ENCODE measurements around the gene PNPLA1.

The PNPLA1 gene

DNA sequence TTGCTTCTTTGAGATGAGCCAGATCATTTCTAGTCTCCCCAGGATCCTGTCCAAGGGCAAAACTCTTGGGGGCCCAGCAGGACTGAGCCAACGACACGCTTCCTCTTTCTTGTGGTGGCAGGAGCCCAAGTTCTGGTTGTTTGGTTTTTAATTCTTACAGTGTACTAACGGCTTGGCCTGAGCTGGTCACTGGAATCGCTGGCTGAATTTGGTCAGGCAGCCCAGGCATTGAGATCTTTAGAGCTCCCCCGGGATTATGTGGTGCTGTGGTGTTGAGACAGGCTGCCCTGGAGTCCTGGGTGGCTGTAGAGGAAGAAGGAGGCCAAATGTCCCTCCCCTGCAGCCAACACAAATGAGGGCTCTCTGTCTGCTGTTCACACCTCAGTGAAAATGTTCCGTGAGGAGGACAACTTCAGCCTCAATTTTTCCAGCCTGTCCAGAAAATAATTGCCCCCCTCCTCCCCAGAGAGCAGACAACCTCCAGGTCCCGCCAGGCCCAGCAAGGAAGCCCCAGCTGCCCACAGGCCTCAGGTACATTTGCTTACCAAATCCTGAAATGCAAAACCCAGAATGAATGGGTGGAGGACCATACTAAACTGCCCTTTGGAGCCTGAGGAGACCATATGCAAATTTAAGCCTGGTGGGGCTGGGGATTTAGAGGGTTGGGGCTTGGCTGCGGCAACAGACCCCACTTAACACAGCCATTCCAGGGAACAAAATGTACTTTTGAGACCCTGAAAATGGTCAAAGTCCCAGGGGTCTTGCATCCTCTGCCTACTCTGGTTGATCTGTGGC is 43.2 kb downstream of the PNPLA1 start:
- Histone ChIP-seq H3K4me3 (ENCODE audit: low read depth, low read length, poor library complexity, severe bottlenecking) (no peak overlapping the region), H3K4me1 (ENCODE audit: insufficient read depth, low read length, severe bottlenecking) (peaks cover 14% of the 10 kb centered on the region), H3K79me2 (ENCODE audit: insufficient read depth, low read length) (no peaks in the 10 kb centered on the region), H3K9me3 (ENCODE audit: low read length) (no peaks in the 10 kb centered on the region), H3K9ac (ENCODE audit: low read length) (no peak overlapping the region), H3K27me3 (ENCODE audit: insufficient read depth, low read length) (no peaks in the 10 kb centered on the region; the same call in 1 of the 2 replicates), H3F3A (ENCODE audit: insufficient read depth, low read length) (no peaks in the 10 kb centered on the region), H3K27ac (ENCODE audit: low read depth, low read length, poor library complexity, severe bottlenecking) (no peak overlapping the region), H3K4me2 (ENCODE audit: low read length) (peak overlapping the region; percentile 14; the same call in 1 of the 2 replicates), H3K9me2 (ENCODE audit: low read depth, low read length) (no peaks in the 10 kb centered on the region), H3K36me3 (ENCODE audit: insufficient read depth, low read length) (no peaks in the 10 kb centered on the region), H2AFZ (ENCODE audit: low read length) (no peak overlapping the region), H4K20me1 (ENCODE audit: insufficient read depth, low read length) (no peaks in the 10 kb centered on the region)
- TF ChIP-seq CTCF (IDR thresholded peaks at IDR 0.05; ENCODE audit: low read length) (no peak), EZH2 (IDR thresholded peaks at IDR 0.05; ENCODE audit: borderline replicate concordance, low read length) (no peak)

- TF ChIP-seq EZH2 (IDR thresholded peaks at IDR 0.05; ENCODE audit: borderline replicate concordance, low read length) = no peak
- TF ChIP-seq CTCF (IDR thresholded peaks at IDR 0.05; ENCODE audit: low read length) = no peak
- Histone ChIP-seq H3K27ac (ENCODE audit: low read depth, low read length, poor library complexity, severe bottlenecking) (no peak overlapping the region), H3K27me3 (ENCODE audit: insufficient read depth, low read length) (no peaks in the 10 kb centered on the region; the same call in 1 of the 2 replicates), H3K9me2 (ENCODE audit: low read depth, low read length) (no peaks in the 10 kb centered on the region), H3K36me3 (ENCODE audit: insufficient read depth, low read length) (no peaks in the 10 kb centered on the region), H3K4me1 (ENCODE audit: insufficient read depth, low read length, severe bottlenecking) (peaks cover 14% of the 10 kb centered on the region), H2AFZ (ENCODE audit: low read length) (no peak overlapping the region), H4K20me1 (ENCODE audit: insufficient read depth, low read length) (no peaks in the 10 kb centered on the region), H3K9me3 (ENCODE audit: low read length) (no peaks in the 10 kb centered on the region), H3F3A (ENCODE audit: insufficient read depth, low read length) (no peaks in the 10 kb centered on the region), H3K9ac (ENCODE audit: low read length) (no peak overlapping the region), H3K4me3 (ENCODE audit: low read depth, low read length, poor library complexity, severe bottlenecking) (no peak overlapping the region), H3K4me2 (ENCODE audit: low read length) (peak overlapping the region; percentile 14; the same call in 1 of the 2 replicates), H3K79me2 (ENCODE audit: insufficient read depth, low read length) (no peaks in the 10 kb centered on the region)
Observed at GRCh38 chr6:36313649-36313936, 43.7 kb downstream of the PNPLA1 start.

GRCh38 chr6:36314221-36315014 is 44.6 kb downstream of the PNPLA1 start:
- Histone ChIP-seq H3K4me3 (ENCODE audit: low read depth, low read length, poor library complexity, severe bottlenecking) (no peak overlapping the region), H3K27ac (ENCODE audit: low read depth, low read length, poor library complexity, severe bottlenecking) (no peak overlapping the region), H3K4me2 (ENCODE audit: low read length) (no peak overlapping the region), H3K4me1 (ENCODE audit: insufficient read depth, low read length, severe bottlenecking) (peaks cover 14% of the 10 kb centered on the region), H3K36me3 (ENCODE audit: insufficient read depth, low read length) (no peaks in the 10 kb centered on the region), H3K9me2 (ENCODE audit: low read depth, low read length) (no peaks in the 10 kb centered on the region), H3F3A (ENCODE audit: insufficient read depth, low read length) (no peaks in the 10 kb centered on the region), H3K9ac (ENCODE audit: low read length) (no peak overlapping the region), H3K27me3 (ENCODE audit: insufficient read depth, low read length) (no peaks in the 10 kb centered on the region; the same call in 1 of the 2 replicates), H3K79me2 (ENCODE audit: insufficient read depth, low read length) (no peaks in the 10 kb centered on the region), H2AFZ (ENCODE audit: low read length) (no peak overlapping the region), H4K20me1 (ENCODE audit: insufficient read depth, low read length) (no peaks in the 10 kb centered on the region), H3K9me3 (ENCODE audit: low read length) (no peaks in the 10 kb centered on the region)
- TF ChIP-seq EZH2 (IDR thresholded peaks at IDR 0.05; ENCODE audit: borderline replicate concordance, low read length) = no peak
- TF ChIP-seq CTCF (IDR thresholded peaks at IDR 0.05; ENCODE audit: low read length) = no peak

Measured in OCI-LY1 (cell line).